ENCODE results near the gene RAB3GAP2.
"Not testable (repeated sequence)": the region's sequence is repeated elsewhere in the genome, so short reads cannot be mapped to it uniquely, and the experiment has no call there.

RAB3GAP2 gene

GRCh38 chr1:220255204-220255603, 17.0 kb downstream of the RAB3GAP2 start:
- Histone ChIP-seq H3K4me3 (no peak overlapping the region), H3K36me3 (ENCODE audit: insufficient read depth, low read length) (peaks cover 31% of the 10 kb centered on the region), H3K9ac (ENCODE audit: insufficient read length) (no peak overlapping the region), H3K27ac (no peak overlapping the region), H3K9me3 (ENCODE audit: low read depth, low read length) (0 out of 2 replicates have a peak, but pooled peaks cover 3% of the 10 kb centered on the region)
- DNase-seq (ENCODE audit: low read depth, low spot score), result no peak
- no peak for TF ChIP-seq EZH2 (IDR thresholded peaks at IDR 0.05)
- no peak for TF ChIP-seq POLR2AphosphoS5 (IDR thresholded peaks at IDR 0.05; ENCODE audit: borderline replicate concordance, low read depth, low read length)

GRCh38 chr1:220253290-220253689, 19.0 kb downstream of the RAB3GAP2 start:
- not testable (repeated sequence) for DNase-seq (ENCODE audit: low read depth, low spot score); H3K4me3 ChIP-seq; H3K9ac ChIP-seq (ENCODE audit: insufficient read length); H3K9me3 ChIP-seq (ENCODE audit: low read depth, low read length); H3K27ac ChIP-seq
- H3K36me3 ChIP-seq (ENCODE audit: insufficient read depth, low read length), result peaks cover 32% of the 10 kb centered on the region

- H3K36me3 ChIP-seq (ENCODE audit: insufficient read depth, low read length), result peaks cover 32% of the 10 kb centered on the region
- DNase-seq (ENCODE audit: low read depth, low spot score), result no peak
- H3K9me3 ChIP-seq (ENCODE audit: low read depth, low read length), result peaks cover 9% of the 10 kb centered on the region; the same call in 1 of the 2 replicates
Measured at GRCh38 chr1:220251272-220251671, 21.0 kb downstream of the RAB3GAP2 start.

GRCh38 chr1:220250681-220251080, 21.6 kb downstream of the RAB3GAP2 start:
- H3K9me3 ChIP-seq (ENCODE audit: low read depth, low read length), result peaks cover 9% of the 10 kb centered on the region; the same call in 1 of the 2 replicates
- H3K4me3 ChIP-seq, result no peak overlapping the region
- TF ChIP-seq POLR2AphosphoS5 (IDR thresholded peaks at IDR 0.05; ENCODE audit: borderline replicate concordance, low read depth, low read length) (no peak), FOXP2 (optimal IDR thresholded peaks at IDR 0.05; ENCODE audit: control extremely low read depth, extremely low read length, insufficient read depth) (no peak), EZH2 (IDR thresholded peaks at IDR 0.05) (no peak)
- peaks cover 32% of the 10 kb centered on the region for H3K36me3 ChIP-seq (ENCODE audit: insufficient read depth, low read length)
- DNase-seq (ENCODE audit: low read depth, low spot score), result no peak
- no peak overlapping the region for H3K27ac ChIP-seq
- H3K9ac ChIP-seq (ENCODE audit: insufficient read length), result no peak overlapping the region

More at GRCh38 chr1:220251272-220251671, 21.0 kb downstream of the RAB3GAP2 start:
- no peak overlapping the region for H3K27ac ChIP-seq
- no peak overlapping the region for H3K9ac ChIP-seq (ENCODE audit: insufficient read length)
- TF ChIP-seq FOXP2 (optimal IDR thresholded peaks at IDR 0.05; ENCODE audit: control extremely low read depth, extremely low read length, insufficient read depth), result no peak
- TF ChIP-seq EZH2 (IDR thresholded peaks at IDR 0.05), result no peak
- H3K4me3 ChIP-seq, result no peak overlapping the region

- no peak for DNase-seq (ENCODE audit: low read depth, low spot score)
- Histone ChIP-seq H3K9ac (ENCODE audit: insufficient read length) (no peak overlapping the region), H3K36me3 (ENCODE audit: insufficient read depth, low read length) (peaks cover 32% of the 10 kb centered on the region), H3K4me3 (no peak overlapping the region), H3K27ac (no peak overlapping the region), H3K9me3 (ENCODE audit: low read depth, low read length) (peaks cover 9% of the 10 kb centered on the region; the same call in 1 of the 2 replicates)
- TF ChIP-seq POLR2AphosphoS5 (IDR thresholded peaks at IDR 0.05; ENCODE audit: borderline replicate concordance, low read depth, low read length), result no peak
- TF ChIP-seq FOXP2 (optimal IDR thresholded peaks at IDR 0.05; ENCODE audit: control extremely low read depth, extremely low read length, insufficient read depth), result no peak
- TF ChIP-seq EZH2 (IDR thresholded peaks at IDR 0.05), result no peak
Measured at GRCh38 chr1:220249522-220249921, 22.7 kb downstream of the RAB3GAP2 start.

GRCh38 chr1:220248715-220249265, 23.5 kb downstream of the RAB3GAP2 start:
- DNase-seq (ENCODE audit: low read depth, low spot score); H3K9me3 ChIP-seq (ENCODE audit: low read depth, low read length); H3K9ac ChIP-seq (ENCODE audit: insufficient read length); H3K27ac ChIP-seq; H3K4me3 ChIP-seq: not testable (repeated sequence)
- peaks cover 32% of the 10 kb centered on the region for H3K36me3 ChIP-seq (ENCODE audit: insufficient read depth, low read length)

- H3K4me3 ChIP-seq; H3K36me3 ChIP-seq (ENCODE audit: insufficient read depth, low read length); H3K27ac ChIP-seq; H3K9ac ChIP-seq (ENCODE audit: insufficient read length); DNase-seq (ENCODE audit: low read depth, low spot score); H3K9me3 ChIP-seq (ENCODE audit: low read depth, low read length): not testable (repeated sequence)
Measured at GRCh38 chr1:220245900-220246299, 26.4 kb downstream of the RAB3GAP2 start.

GRCh38 chr1:220243947-220244346, 28.3 kb downstream of the RAB3GAP2 start:
- no peak for DNase-seq (ENCODE audit: low read depth, low spot score)
- Histone ChIP-seq H3K36me3 (ENCODE audit: insufficient read depth, low read length) (no peaks in the 10 kb centered on the region), H3K4me3 (no peak overlapping the region), H3K27ac (no peak overlapping the region), H3K9ac (ENCODE audit: insufficient read length) (no peak overlapping the region), H3K9me3 (ENCODE audit: low read depth, low read length) (peaks cover 5% of the 10 kb centered on the region; the same call in 1 of the 2 replicates)
- no peak for TF ChIP-seq FOXP2 (optimal IDR thresholded peaks at IDR 0.05; ENCODE audit: control extremely low read depth, extremely low read length, insufficient read depth)
- TF ChIP-seq EZH2 (IDR thresholded peaks at IDR 0.05), result no peak
- TF ChIP-seq POLR2AphosphoS5 (IDR thresholded peaks at IDR 0.05; ENCODE audit: borderline replicate concordance, low read depth, low read length), result no peak

GRCh38 chr1:220241072-220241663, 31.1 kb downstream of the RAB3GAP2 start:
- no peaks in the 10 kb centered on the region for H3K36me3 ChIP-seq (ENCODE audit: insufficient read depth, low read length)
- H3K9ac ChIP-seq (ENCODE audit: insufficient read length), result no peak overlapping the region
- H3K27ac ChIP-seq, result no peak overlapping the region
- no peak for DNase-seq (ENCODE audit: low read depth, low spot score)
- H3K4me3 ChIP-seq, result no peak overlapping the region
- TF ChIP-seq POLR2AphosphoS5 (IDR thresholded peaks at IDR 0.05; ENCODE audit: borderline replicate concordance, low read depth, low read length), result no peak
- no peak for TF ChIP-seq FOXP2 (optimal IDR thresholded peaks at IDR 0.05; ENCODE audit: control extremely low read depth, extremely low read length, insufficient read depth)
- TF ChIP-seq EZH2 (IDR thresholded peaks at IDR 0.05), result no peak
- H3K9me3 ChIP-seq (ENCODE audit: low read depth, low read length), result no peaks in the 10 kb centered on the region

All from SK-N-MC (cell line).